VCaP (cell line): ENCODE measurements around the gene SLC19A1.

Experiments used
- H3K27ac ChIP-seq: fragments of 450-650 bp; 2 replicates; pipeline ENCODE4 v1.5.1; 2017
- TF ChIP-seq, protein P1 (sequence below): fragments of 450-650 bp; conservative IDR thresholded peaks from 2 replicates; pipeline ENCODE4 v1.5.1; 2017; ENCODE audit warnings: mild to moderate bottlenecking, moderate library complexity

The SLC19A1 gene

DNA sequence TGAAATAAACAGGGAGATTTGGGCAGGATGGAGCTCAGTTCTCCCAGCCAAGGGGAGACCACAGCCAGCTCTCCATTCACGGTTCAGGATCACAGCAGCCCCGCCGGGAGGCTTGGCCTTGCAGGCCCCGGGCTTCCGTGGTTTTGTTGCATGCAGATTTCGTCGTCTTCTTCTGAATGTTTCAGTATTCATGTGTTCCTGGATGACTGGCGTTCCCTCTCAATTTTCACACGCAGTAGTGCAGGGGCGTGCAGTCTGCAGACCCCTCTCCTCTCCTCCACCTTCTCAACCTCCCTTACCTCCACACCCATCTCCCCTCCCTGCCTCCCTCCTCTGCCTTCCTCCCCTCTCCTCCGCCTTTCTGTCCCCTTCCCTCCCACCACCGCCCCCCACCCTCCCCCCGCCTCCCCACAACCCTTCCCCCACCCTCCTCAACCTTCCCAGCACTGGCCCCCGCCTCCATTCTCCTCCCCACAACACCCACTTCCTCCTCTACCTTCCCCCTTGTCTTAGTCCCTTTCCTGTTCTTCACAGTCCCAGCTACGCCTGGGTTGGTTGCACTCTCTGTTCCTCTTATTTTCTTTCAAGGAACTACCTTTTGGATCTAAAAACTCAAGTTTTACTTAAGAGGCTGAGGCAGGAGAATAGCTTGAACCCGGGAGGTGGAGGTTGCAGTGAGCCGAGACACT is 8.4 kb upstream of the SLC19A1 start:
- TF ChIP-seq, protein P1, sequence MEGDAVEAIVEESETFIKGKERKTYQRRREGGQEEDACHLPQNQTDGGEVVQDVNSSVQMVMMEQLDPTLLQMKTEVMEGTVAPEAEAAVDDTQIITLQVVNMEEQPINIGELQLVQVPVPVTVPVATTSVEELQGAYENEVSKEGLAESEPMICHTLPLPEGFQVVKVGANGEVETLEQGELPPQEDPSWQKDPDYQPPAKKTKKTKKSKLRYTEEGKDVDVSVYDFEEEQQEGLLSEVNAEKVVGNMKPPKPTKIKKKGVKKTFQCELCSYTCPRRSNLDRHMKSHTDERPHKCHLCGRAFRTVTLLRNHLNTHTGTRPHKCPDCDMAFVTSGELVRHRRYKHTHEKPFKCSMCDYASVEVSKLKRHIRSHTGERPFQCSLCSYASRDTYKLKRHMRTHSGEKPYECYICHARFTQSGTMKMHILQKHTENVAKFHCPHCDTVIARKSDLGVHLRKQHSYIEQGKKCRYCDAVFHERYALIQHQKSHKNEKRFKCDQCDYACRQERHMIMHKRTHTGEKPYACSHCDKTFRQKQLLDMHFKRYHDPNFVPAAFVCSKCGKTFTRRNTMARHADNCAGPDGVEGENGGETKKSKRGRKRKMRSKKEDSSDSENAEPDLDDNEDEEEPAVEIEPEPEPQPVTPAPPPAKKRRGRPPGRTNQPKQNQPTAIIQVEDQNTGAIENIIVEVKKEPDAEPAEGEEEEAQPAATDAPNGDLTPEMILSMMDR = no peak
- no peak overlapping the region for H3K27ac ChIP-seq

DNA sequence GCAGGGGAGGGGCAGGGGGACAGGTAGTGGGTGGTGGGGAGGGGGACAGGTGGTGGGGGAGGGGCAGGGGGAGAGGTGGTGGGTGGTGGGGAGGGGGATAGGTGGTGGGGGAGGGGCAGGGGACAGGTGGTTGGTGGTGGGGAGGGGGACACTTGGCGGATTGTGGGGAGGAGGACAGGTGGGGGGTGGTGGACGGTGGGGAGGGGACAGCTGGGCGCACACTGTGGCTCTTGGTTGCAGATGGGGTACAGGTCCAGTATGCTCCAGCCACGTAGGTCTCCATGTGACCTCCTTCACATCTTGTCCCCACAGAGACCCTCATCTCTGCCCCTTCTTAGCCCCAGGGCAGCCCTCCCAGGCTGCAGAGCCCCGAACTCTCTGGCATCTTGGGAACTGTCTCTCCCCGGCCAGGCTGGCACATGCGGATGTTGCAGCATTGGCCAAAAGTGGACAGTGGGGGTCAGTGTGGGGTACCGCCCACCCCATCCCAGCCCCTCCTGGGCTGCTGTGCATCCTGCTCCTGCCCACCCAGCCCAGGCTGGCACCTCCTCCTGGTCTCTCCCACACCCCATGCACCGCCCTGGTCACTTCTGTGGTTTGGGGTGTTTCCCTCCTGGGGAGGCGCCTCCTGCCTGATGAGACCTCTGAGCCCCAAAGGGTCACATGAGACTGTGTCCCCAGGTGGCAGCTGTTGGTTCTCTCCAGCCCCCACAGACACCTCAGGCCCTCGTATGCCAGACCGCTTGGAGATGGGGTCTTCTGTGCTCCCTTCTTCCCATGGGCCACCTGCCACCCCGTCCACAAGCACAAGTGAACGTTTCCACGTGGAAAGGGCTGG is 7.6 kb upstream of the SLC19A1 start:
- no peak overlapping the region for H3K27ac ChIP-seq

DNA sequence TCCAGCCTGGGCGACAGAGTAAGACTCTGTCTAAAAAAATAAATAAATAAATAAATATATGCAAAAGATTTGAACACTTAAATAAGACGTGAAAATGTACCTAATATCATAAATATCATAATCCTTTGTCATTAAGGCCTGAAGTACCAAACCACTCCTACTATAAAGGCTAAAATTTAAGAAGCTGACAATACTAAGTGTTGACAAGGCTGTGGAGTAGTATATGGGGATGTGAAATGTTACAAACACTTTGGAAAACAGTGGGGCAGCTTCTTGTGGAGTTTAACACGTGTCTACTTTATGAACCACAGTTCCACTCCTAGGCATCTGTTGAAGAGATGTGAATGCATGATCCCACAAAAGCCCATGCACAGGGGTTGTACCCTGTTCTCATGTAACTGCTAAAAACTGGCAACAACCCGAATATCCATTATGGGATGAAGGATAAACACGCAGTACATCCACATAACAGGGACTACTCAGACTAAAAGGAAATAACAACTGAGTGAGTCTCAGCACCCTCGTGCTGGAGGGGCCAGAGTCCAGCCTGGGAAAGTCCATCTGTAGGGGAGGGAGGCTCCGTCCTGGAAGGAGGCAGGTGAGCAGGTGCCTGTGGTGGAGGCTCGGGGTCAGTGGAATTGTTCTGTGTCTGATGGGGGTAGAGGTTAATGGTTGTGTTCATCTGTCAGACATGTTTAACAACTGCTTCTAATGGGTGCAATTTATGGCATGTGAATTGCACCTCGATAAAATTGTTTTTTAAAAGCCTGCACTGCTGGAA is 6.7 kb upstream of the SLC19A1 start:
- H3K27ac ChIP-seq = no peak overlapping the region
- TF ChIP-seq, protein P1 = no peak

More for the DNA sequence above, 7.6 kb upstream of the SLC19A1 start:
- TF ChIP-seq, protein P1 = no peak

DNA sequence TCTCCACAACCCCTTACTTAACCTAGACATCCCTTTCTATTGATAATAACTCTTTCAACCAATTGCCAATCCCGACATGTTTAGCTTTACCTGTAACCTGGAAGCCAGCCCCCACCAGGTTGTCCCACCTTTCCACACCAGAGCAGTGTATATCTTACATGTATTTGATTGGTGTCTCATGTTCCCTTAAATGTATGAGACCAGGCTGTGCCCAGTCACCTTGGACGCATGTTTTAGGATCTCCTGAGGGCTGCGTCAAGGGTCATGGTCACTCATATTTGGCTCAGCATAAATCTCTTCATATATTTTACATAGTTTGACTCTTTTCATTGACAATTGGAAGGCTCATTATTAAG is 5.3 kb upstream of the SLC19A1 start:
- TF ChIP-seq, protein P1 = no peak
- no peak overlapping the region for H3K27ac ChIP-seq

DNA sequence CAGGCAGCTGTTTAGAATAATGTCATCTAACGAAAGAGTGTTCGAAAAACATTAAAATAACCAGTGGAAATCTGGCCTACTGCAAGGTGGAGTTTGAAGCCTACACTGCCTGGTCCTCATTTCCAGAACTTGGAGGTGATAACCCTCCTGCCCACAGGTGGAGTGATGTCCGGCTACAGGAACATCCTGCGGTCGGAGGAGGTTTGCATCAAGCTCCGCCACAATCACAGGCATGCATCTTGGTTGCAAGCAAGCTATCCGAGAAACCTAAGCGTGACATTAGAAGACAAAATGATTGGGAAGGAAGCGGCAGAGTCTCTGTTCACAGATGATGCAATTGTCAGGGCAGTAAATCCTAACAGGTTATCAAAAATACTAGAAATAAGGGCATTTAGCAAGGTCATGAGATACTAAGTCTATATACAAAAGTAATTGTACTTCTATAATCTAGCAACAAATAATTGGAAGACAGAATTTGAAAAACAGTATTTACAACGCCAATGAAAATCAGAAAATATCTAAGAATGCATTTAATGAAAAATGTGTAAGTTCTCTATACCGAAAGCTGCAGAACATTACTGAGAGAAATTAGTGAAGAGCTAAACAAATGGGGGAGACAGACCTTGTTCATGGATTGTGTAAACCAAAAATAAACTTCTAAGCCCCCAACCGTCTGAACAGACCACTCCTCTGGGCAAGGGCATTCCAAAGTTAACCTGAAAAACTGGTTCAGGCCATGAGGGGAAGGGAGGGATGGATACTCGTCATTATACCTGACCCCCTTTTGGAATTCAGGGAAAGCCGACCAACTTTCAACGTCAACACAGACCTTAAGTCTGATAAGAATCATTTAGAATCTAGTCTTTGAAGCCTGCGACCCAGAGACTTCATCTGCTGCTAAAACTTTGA is 4.7 kb upstream of the SLC19A1 start:
- TF ChIP-seq, protein P1 = no peak
- no peak overlapping the region for H3K27ac ChIP-seq

DNA sequence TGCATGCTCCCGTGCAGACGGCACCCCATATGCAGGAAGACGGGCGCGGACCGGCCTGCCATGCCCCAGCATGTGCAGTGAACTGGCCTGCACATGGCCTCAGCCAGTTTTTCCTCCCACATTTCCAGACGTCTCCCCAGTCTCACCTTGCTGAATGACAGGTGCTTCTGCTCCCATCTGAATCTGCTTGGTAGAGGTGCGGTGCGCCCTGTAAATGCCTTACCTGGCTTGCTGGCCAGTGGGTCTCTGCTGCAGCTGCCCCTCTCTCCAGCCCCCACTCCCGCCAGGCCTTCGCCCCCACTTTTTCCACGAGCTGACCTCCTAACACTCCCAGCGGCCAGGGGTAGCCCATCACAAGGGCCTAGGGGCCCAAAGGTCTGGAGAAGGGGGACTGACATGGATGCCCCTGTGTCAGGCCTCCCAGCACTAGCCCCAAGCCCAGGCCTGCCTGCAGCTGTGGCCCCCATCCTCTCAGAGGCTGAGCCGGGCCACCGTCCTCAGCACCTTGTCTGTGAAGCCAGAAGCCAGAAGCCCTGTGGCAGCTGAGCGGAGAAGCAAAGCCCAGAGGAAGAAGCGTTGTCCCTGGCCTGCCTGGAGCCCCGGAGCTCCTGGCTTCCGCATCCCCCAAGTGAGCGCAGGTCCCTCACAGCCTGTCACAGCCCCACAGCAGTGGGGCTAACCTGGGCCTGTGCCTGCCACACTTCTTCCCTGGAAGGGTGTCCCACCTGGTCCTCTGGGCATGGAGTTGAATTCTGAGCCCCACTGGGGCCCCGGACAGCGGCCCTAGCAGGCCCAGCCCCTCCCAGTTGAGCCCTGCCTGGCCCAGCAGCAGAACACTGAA is 3.7 kb upstream of the SLC19A1 start:
- TF ChIP-seq, protein P1 = no peak
- no peak overlapping the region for H3K27ac ChIP-seq
